ENCODE results near the gene BCL6. TPM values are rescaled to one million over a fixed set of nuclear protein-coding genes. Genes with fewer than 3 reads are reported as not detected.

The BCL6 gene
- total and polyA plus RNA-seq, 2 of the 8 experiments (the other 6 are each of a cell fraction or from before 2014, with no cell fraction given) = 5.7 to 10.4 TPM

GRCh38 chr3:187677604-187678003 lies 67.7 kb downstream of the BCL6 start:
- Histone ChIP-seq H2BK5ac (ENCODE audit: low read depth, low read length) (no peak overlapping the region), H4K20me1 (replicated peaks in 1 of 2; ENCODE audit: control insufficient read depth in 1 of 2, insufficient read depth in 2 of 2, low read length in 2 of 2) (no peaks in the 10 kb centered on the region), H3K9ac (replicated peaks in 1 of 4; ENCODE audit: extremely low read depth in 1 of 4, low read depth in 3 of 4, low read length in 3 of 4) (no peak overlapping the region), H2BK15ac (ENCODE audit: low read length) (no peak overlapping the region), H3K27me3 (replicated peaks in 1 of 4; ENCODE audit: control insufficient read depth in 3 of 4, extremely low read depth in 1 of 4, insufficient read depth in 3 of 4, low read length in 3 of 4) (peaks cover 0 to 3% (median 0%) of the 10 kb centered on the region in 4 experiments; a peak in 2 of 7 replicates), H3K14ac (ENCODE audit: insufficient read length) (no peak overlapping the region), H2BK12ac (ENCODE audit: low read depth, low read length) (no peak overlapping the region), H3K36me3 (ENCODE audit: control insufficient read depth in 2 of 4, insufficient read depth in 4 of 4, low read length in 3 of 4) (no peaks in the 10 kb centered on the region), H4K91ac (replicated peaks; ENCODE audit: insufficient read length, low read length) (no peak overlapping the region), H3K4me3 (ENCODE audit: extremely low read depth in 1 of 4, insufficient read depth in 2 of 4, low read depth in 3 of 4, low read length in 4 of 4) (no peak overlapping the region), H3K79me1 (ENCODE audit: low read depth, low read length) (no peaks in the 10 kb centered on the region), H3K56ac (replicated peaks; ENCODE audit: insufficient read length, low read depth, low read length) (no peak overlapping the region), H2BK120ac (replicated peaks; ENCODE audit: low read depth, low read length) (no peak overlapping the region), H4K5ac (ENCODE audit: insufficient read length, low read depth, low read length) (no peak overlapping the region), H4K8ac (ENCODE audit: extremely low read depth, insufficient read depth, low read length) (no peak overlapping the region), H3K23ac (ENCODE audit: insufficient read length) (no peak overlapping the region), H2AFZ (ENCODE audit: low read length) (no peak overlapping the region), H2BK20ac (ENCODE audit: low read length) (no peak overlapping the region), H3K27ac (ENCODE audit: low read depth, low read length) (no peak overlapping the region), H3K23me2 (ENCODE audit: low read depth, low read length) (no peaks in the 10 kb centered on the region), H3K9me3 (ENCODE audit: insufficient read depth in 2 of 2, low read depth in 1 of 2, low read length in 1 of 2) (no peaks in the 10 kb centered on the region), H3K79me2 (ENCODE audit: control insufficient read depth in 1 of 2, insufficient read depth in 2 of 2, low read length in 2 of 2) (no peaks in the 10 kb centered on the region), H2AK5ac (ENCODE audit: low read depth, low read length) (no peak overlapping the region), H3K4me1 (replicated peaks in 1 of 4; ENCODE audit: control insufficient read depth in 3 of 4, insufficient read depth in 4 of 4, low read length in 3 of 4) (no peaks in the 10 kb centered on the region; a peak in 1 of 7 replicates), H3K18ac (ENCODE audit: extremely low read depth, low read length) (no peak overlapping the region), H3K4ac (replicated peaks; ENCODE audit: insufficient read length, low read depth, low read length) (no peak overlapping the region), H3K4me2 (ENCODE audit: insufficient read depth in 1 of 2, low read depth in 2 of 2, low read length in 2 of 2) (no peak overlapping the region)
- DNase-seq (ENCODE audit: low read depth in 1 of 2, low spot score in 2 of 2) = no peak
- ChIA-PET CTCF (ENCODE audit: partially characterized antibody) (interaction anchor here (1.1 to 20.1 kb wide), 14 partner anchors 8 to 457 kb away, joined by 3 to 947 read pairs (median 14); partner anchors contain the start of gene SST), POLR2A (ENCODE audit: partially characterized antibody) (no interaction called here)
- no peak for FAIRE-seq
- WGBS, 2 experiments (ENCODE audit: extremely low coverage in 1 of 2, insufficient coverage in 1 of 2, insufficient read length in 1 of 2, insufficient replicate concordance in 2 of 2, low coverage in 1 of 2, low lambda C conversion rate in 2 of 2, missing lambda C conversion rate in 1 of 2) = 94% methylated on average over 1 of the region's 1 CpG; no CpG with 5 or more reads in 1 of the 2 experiments
- no peak for TF ChIP-seq SP2 (IDR thresholded peaks at IDR 0.05; ENCODE audit: low read length)
- TF ChIP-seq RFX5 (IDR thresholded peaks at IDR 0.05; ENCODE audit: borderline replicate concordance, low read depth, low read length) = no peak
- TF ChIP-seq POLR2A (IDR thresholded peaks at IDR 0.05; ENCODE audit: control extremely low read depth in 1 of 2, low read depth in 2 of 2, low read length in 2 of 2) = no peak
- no peak for TF ChIP-seq BCL11A (IDR thresholded peaks at IDR 0.05; ENCODE audit: low read depth in 2 of 2, low read length in 2 of 2)
- TF ChIP-seq CREB1 (IDR thresholded peaks at IDR 0.05) = no peak
- TF ChIP-seq SIX5 (IDR thresholded peaks at IDR 0.05; ENCODE audit: low read depth, low read length) = no peak
- TF ChIP-seq SUZ12 (IDR thresholded peaks at IDR 0.05; ENCODE audit: low read length) = no peak
- no peak for TF ChIP-seq HDAC2 (IDR thresholded peaks at IDR 0.05; ENCODE audit: borderline replicate concordance in 1 of 2, low read depth in 2 of 2, low read length in 2 of 2)
- TF ChIP-seq PHF8 (conservative IDR thresholded peaks at IDR 0.05; ENCODE audit: low read depth, low read length) = no peak
- TF ChIP-seq RBBP5 (IDR thresholded peaks at IDR 0.05; ENCODE audit: borderline replicate concordance, low read depth, low read length) = no peak
- TF ChIP-seq TCF12 (IDR thresholded peaks at IDR 0.05; ENCODE audit: low read depth, low read length) = no peak
- TF ChIP-seq SIRT6 (IDR thresholded peaks at IDR 0.05; ENCODE audit: low read length) = no peak
- no peak for TF ChIP-seq CTBP2 (IDR thresholded peaks at IDR 0.05; ENCODE audit: borderline replicate concordance, insufficient read depth, insufficient read length, low read length)
- no peak for TF ChIP-seq RAD21 (IDR thresholded peaks at IDR 0.05 in 1 of 2, conservative IDR thresholded peaks at IDR 0.05 in 1 of 2; ENCODE audit: low read depth in 2 of 2, low read length in 2 of 2)
- no peak for TF ChIP-seq RXRA (IDR thresholded peaks at IDR 0.05; ENCODE audit: insufficient read depth, low read depth, low read length)
